ENCODE data around the gene LRP5.

- no peak for TF ChIP-seq CTCF (IDR thresholded peaks at IDR 0.05)
- no peak for TF ChIP-seq POLR2A (IDR thresholded peaks at IDR 0.05)
These were observed 43.1 kb downstream of the LRP5 start for GRCh38 chr11:68355471-68355870.

All from adrenal gland (tissue), 5 donors.